Breast epithelium (tissue), 4 donors: ENCODE results near the gene PPP5C. TPM values are rescaled to one million over a fixed set of nuclear protein-coding genes. Genes with fewer than 3 reads are reported as not detected.
"Not testable (repeated sequence)": the region's sequence is repeated elsewhere in the genome, so short reads cannot be mapped to it uniquely, and the experiment has no call there.

ENCODE experiments used
- DNase-seq, 2 donors: peaks; one replicate each; pipeline ENCODE4 v3.0.0-alpha.2; 2019; ENCODE audit warnings: low spot score in 2 of 2
- H3K27ac ChIP-seq, 2 donors: fragments of 200-600 bp; sonication (generic) in 1 of 2; one replicate each; pipeline ENCODE4 v1.5.1; 2016 to 2019; ENCODE audit warnings: mild to moderate bottlenecking in 1 of 2
- H3K27me3 ChIP-seq, 2 donors: fragments of 200-600 bp; sonication (generic) in 1 of 2; one replicate each; pipeline versions ENCODE4 v1.5.1 to v1.6.0; 2017 to 2019; ENCODE audit warnings: control low read depth in 1 of 2, mild to moderate bottlenecking in 1 of 2
- H3K36me3 ChIP-seq: fragments of 200-600 bp; one replicate; pipeline ENCODE4 v1.5.1; 2019
- H3K4me1 ChIP-seq, 2 donors: fragments of 200-600 bp; sonication (generic); one replicate each; pipeline ENCODE4 v1.5.1; 2016 to 2019; ENCODE audit warnings: control low read depth in 1 of 2
- H3K4me3 ChIP-seq, 3 donors: fragments of 200-600 bp; sonication (generic); 1 replicate in 2 of 3; 2 replicates in 1 of 3; pipeline ENCODE4 v1.5.1; 2016 to 2019; ENCODE audit warnings: mild to moderate bottlenecking in 3 of 3, moderate library complexity in 2 of 3
- H3K9me3 ChIP-seq, 2 donors: fragments of 200-600 bp; sonication (generic) in 1 of 2; one replicate each; pipeline ENCODE4 v1.5.1; 2016 to 2019; ENCODE audit warnings: control low read depth in 1 of 2
- POLR2A ChIP-seq: fragments of 450-650 bp; IDR thresholded peaks from one replicate; pipeline ENCODE4 v1.6.1; 2016; ENCODE audit warnings: antibody characterized with exemption, mild to moderate bottlenecking, moderate library complexity
- POLR2AphosphoS5 ChIP-seq, 3 donors: sonication (generic); formaldehyde crosslinking; IDR thresholded peaks; one replicate each; pipeline ENCODE4 v1.6.1; 2017; ENCODE audit warnings: antibody characterized with exemption in 3 of 3
- intact Hi-C: fragments of 100-400 bp; cut with DNase I; formaldehyde crosslinking; loops from one replicate; pipeline ENCODE4 v1.15.1; 2023; ENCODE audit warnings: low total_unique reads
- total RNA-seq, 3 donors: library from RNA; depleted of rRNA; stranded (reverse); fragments of >200 nt; gene quantifications; one replicate each; pipeline ENCODE4 v1.1.0, GENCODE V29; 2016
- TF ChIP-seq, protein P1 (sequence below), 3 donors: fragments of 450-650 bp; IDR thresholded peaks; one replicate each; pipeline ENCODE4 v1.5.1; 2016 to 2017; ENCODE audit warnings: antibody characterized with exemption in 3 of 3, mild to moderate bottlenecking in 3 of 3, moderate library complexity in 3 of 3

Gene PPP5C
- total RNA-seq, 3 donors from 2014 or later: 41.3 to 72.4 (median 58.7) TPM

DNA sequence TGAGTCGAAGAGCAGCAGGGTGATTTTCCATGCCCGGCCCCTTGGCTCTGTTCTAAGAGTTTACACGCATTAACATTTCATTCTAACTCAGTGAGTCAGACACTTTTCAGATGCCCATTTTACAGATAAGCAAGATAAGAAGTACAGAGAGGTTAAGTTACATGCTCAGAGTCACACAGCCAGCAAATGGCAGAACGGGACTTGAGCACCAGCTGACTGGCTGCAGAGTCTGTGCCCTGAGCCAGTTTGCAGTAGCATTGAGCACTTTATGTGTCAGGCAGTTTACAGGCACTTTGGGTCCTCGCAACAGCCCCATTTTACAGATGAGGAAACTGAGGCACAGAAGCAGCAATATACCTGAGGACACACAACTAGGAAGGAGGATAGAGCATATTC is 47.5 kb downstream of the PPP5C start:
- H3K27me3 ChIP-seq: no peaks in the 10 kb centered on the region
- no peak for DNase-seq
- no peaks in the 10 kb centered on the region for H3K36me3 ChIP-seq
- peak overlapping the region in 1 of 2 donors; percentile 32 for H3K27ac ChIP-seq
- TF ChIP-seq, protein P1, sequence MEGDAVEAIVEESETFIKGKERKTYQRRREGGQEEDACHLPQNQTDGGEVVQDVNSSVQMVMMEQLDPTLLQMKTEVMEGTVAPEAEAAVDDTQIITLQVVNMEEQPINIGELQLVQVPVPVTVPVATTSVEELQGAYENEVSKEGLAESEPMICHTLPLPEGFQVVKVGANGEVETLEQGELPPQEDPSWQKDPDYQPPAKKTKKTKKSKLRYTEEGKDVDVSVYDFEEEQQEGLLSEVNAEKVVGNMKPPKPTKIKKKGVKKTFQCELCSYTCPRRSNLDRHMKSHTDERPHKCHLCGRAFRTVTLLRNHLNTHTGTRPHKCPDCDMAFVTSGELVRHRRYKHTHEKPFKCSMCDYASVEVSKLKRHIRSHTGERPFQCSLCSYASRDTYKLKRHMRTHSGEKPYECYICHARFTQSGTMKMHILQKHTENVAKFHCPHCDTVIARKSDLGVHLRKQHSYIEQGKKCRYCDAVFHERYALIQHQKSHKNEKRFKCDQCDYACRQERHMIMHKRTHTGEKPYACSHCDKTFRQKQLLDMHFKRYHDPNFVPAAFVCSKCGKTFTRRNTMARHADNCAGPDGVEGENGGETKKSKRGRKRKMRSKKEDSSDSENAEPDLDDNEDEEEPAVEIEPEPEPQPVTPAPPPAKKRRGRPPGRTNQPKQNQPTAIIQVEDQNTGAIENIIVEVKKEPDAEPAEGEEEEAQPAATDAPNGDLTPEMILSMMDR (IDR thresholded peaks at IDR 0.05): no peak
- TF ChIP-seq POLR2AphosphoS5 (IDR thresholded peaks at IDR 0.05) (no peak), POLR2A (no peak)
- H3K4me1 ChIP-seq: peaks cover 0 to 9% of the 10 kb centered on the region in 2 donors
- intact Hi-C loops: loop anchor here (2.0 kb wide), 1 partner anchor 92 kb away; no protein-coding TSS in a partner anchor
- no peaks in the 10 kb centered on the region for H3K9me3 ChIP-seq
- no peak overlapping the region for H3K4me3 ChIP-seq

DNA sequence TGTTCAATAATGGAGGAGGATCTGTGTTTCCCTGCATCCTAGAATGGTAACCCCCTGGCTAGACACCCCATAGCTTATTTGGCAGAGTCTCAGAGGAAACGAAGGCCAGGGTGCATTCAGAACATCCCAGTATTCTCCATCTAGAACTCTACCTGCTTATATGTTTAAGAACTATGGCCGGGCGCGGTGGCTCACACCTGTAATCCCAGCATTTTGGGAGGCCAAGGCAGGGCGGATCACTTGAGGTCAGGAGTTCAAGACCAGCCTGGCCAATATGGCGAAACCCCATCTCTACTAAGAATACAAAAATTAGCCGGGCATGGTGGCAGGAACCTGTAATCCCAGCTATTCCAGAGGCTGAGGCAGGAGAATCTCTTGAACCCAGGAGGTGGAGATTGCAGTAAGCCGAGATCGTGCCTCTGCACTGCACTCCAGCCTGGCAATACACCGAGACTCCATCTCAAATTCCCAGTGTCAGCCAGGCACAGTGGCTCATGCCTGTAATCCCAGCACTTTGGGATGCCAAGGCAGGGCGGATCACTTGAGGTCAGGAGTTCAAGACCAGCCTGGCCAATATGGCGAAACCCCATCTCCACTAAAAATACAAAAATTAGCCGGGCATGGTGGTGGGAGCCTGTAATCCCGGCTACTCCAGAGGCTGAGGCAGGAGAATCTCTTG is 51.1 kb downstream of the PPP5C start:
- not testable (repeated sequence) for DNase-seq

DNA sequence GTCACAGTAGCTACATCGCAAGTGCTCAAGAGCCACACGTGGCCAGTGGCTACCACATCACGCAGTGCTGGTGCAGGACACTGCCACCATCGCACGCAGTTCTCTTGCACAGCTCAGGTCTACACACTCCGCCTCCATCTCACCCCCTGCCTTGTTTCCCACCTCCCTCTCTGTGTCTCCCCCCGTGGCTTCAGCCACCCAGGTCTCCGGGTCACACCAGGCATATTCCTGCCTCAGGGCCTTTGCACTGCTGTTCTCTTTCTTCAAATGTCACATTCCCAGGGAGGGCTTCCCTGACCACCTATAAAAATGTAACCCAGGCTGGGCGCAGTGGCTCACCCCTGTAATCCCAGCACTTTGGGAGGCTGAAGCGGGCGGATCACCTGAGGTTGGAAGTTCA is 55.8 kb downstream of the PPP5C start:
- TF ChIP-seq, protein P1 (IDR thresholded peaks at IDR 0.05): no peak
- no peak for TF ChIP-seq POLR2A
- TF ChIP-seq POLR2AphosphoS5 (IDR thresholded peaks at IDR 0.05): no peak
- no peaks in the 10 kb centered on the region for H3K36me3 ChIP-seq
- peaks cover 3% of the 10 kb centered on the region in 2 donors for H3K4me1 ChIP-seq
- H3K4me3 ChIP-seq: peak overlapping the region in 2 of 3 donors; percentile 48 to 57
- peak overlapping the region; percentile 48 to 51 for H3K27ac ChIP-seq
- no peak for DNase-seq
- no peaks in the 10 kb centered on the region for H3K9me3 ChIP-seq
- intact Hi-C loops: no loop called here
- H3K27me3 ChIP-seq: peaks cover 0 to 4% of the 10 kb centered on the region in 2 donors

More for the DNA sequence above, 51.1 kb downstream of the PPP5C start:
- H3K27me3 ChIP-seq, intact Hi-C loops, H3K36me3 ChIP-seq, H3K4me3 ChIP-seq, H3K27ac ChIP-seq, H3K4me1 ChIP-seq, H3K9me3 ChIP-seq: not testable (repeated sequence)

DNA sequence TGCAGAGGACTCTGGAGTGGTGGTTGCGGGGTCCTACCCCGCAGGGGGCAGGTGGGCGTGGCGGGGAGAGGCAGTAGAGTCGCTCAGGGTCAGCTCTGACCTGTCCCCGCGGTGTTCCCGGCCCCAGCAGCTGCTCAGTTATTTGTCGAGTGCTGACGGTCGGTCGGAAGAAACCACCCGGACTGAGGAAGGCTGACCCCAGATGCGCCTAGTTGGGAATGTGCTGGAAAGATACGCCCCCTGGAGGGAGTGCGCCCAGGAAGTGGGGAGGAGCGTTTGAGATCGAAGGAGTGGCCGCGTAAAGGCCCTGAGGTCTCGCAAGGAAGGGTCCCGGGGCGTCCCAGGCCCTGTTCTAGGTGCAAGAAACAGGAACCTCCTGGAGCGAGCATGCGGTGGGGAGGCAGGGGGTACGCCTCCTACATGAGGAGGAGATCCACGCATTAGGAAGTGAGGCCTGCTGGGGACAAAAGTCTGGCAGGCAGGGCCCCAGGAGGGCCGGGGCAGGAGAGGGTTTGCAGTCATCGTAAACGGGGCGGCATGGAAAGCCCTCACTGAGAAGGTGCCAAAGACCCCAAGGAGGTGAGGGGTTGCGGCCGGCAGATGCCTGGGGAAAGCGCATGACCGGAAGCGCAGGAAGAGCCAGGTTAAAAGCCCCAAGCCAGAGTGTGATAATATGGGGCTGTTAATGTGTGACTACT is 57.3 kb downstream of the PPP5C start:
- intact Hi-C loops: no loop called here
- Histone ChIP-seq H3K9me3 (no peaks in the 10 kb centered on the region), H3K27ac (peak overlapping the region; percentile 79 to 89), H3K4me3 (peak overlapping the region; percentile 27 to 71 (median 57)), H3K27me3 (peaks cover 0 to 4% of the 10 kb centered on the region in 2 donors), H3K36me3 (no peaks in the 10 kb centered on the region), H3K4me1 (peaks cover 3% of the 10 kb centered on the region in 2 donors)
- peak in 1 of 2 donors; percentile 54 for DNase-seq
- no peak for TF ChIP-seq POLR2AphosphoS5 (IDR thresholded peaks at IDR 0.05)
- no peak for TF ChIP-seq POLR2A
- TF ChIP-seq, protein P1 (IDR thresholded peaks at IDR 0.05): no peak

DNA sequence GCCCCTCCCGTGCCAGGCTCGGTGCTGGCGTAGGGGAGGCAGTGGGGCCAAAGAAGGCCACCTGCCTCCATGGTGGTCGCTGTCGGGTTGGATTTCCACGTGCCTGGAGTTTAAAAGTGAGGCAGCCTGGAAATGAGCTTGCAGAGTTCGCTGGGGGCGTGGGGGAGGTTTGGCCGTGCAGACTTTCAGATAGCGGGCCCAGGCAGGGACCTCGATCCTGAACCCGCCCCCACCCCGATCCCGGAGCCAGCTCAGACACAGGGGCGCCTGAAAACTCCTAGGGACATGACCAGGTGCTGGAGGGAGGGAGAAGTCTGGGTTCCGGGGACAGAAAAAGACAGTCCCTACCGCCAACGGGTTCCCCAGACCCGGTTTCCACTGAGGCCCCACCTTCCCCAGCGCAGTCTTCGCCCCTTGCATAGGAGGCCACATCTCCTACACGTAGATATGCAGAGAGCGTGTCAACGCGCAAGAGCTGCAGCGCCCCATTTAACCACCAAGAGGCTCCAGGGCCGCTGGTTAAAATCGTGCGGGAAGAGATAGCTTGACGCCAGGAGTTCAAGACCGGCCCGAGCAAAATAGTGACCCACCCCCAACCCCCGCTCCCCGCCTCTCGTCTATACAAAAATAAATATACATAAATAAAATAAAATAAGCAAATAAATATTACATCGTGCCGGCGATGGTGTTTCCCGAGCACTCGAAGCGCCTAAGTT is 58.0 kb downstream of the PPP5C start:
- H3K4me1 ChIP-seq: peaks cover 3% of the 10 kb centered on the region in 2 donors
- TF ChIP-seq, protein P1 (IDR thresholded peaks at IDR 0.05): peak in 1 of 3 donors; percentile 21
- no peak for TF ChIP-seq POLR2A
- H3K27ac ChIP-seq: peak overlapping the region; percentile 79 to 89
- no peaks in the 10 kb centered on the region for H3K36me3 ChIP-seq
- no peaks in the 10 kb centered on the region for H3K9me3 ChIP-seq
- peaks cover 0 to 4% of the 10 kb centered on the region in 2 donors for H3K27me3 ChIP-seq
- peak overlapping the region; percentile 27 to 71 (median 57) for H3K4me3 ChIP-seq
- intact Hi-C loops: no loop called here
- DNase-seq: peak in 1 of 2 donors; percentile 53
